OCI-LY7 (cell line): Measurements from ENCODE around the gene DDAH1. TPM values are rescaled to one million over a fixed set of nuclear protein-coding genes. Genes with fewer than 3 reads are reported as not detected.
A peak's percentile ranks its signal among the peaks of the same experiment; 100 is the strongest.

ENCODE experiments used
- BruUV-seq: library from RNA; stranded (reverse); fragments of 400-500 nt; replicated peaks from 2 replicates; lab custom pipeline; 2021; lab: Mats Ljungman, UMichigan
- CTCF ChIA-PET: fragments of 300-600 bp; sonication (Branson Sonifier 250); formaldehyde crosslinking; loops from one replicate; lab custom pipeline; 2022; ENCODE audit warnings: antibody characterized with exemption; ENCODE audit not compliant: unreplicated experiment; lab: Charles Lee
- POLR2A ChIA-PET: fragments of 300-600 bp; sonication (Branson Sonifier 250); formaldehyde crosslinking; loops from one replicate; lab custom pipeline; 2022; ENCODE audit warnings: antibody characterized with exemption; lab: Charles Lee
- DNase-seq: peaks from one replicate; pipeline ENCODE4 v3.0.0-alpha.2; 2015; ENCODE audit warnings: low spot score
- H2AFZ ChIP-seq: fragments of 200-600 bp; sonication (generic), shearing (Covaris generic); 2 replicates; pipeline ENCODE4 v1.6.1; 2014; ENCODE audit warnings: mild to moderate bottlenecking, antibody characterized with exemption, low read length, moderate library complexity
- H3K27ac ChIP-seq: fragments of 200-600 bp; sonication (generic); 2 replicates; pipeline ENCODE4 v1.5.1; 2014; ENCODE audit warnings: mixed run types, low read depth, mild to moderate bottlenecking, moderate library complexity, low read length, inconsistent platforms; ENCODE audit not compliant: poor library complexity, severe bottlenecking
- H3K36me3 ChIP-seq: fragments of 200-600 bp; sonication (generic); 2 replicates; pipeline ENCODE4 v1.6.1; 2014; ENCODE audit warnings: mild to moderate bottlenecking, antibody characterized with exemption, low read length, moderate library complexity, mixed read lengths; ENCODE audit not compliant: insufficient read depth
- H3K4me1 ChIP-seq: fragments of 200-600 bp; sonication (generic); 2 replicates; pipeline ENCODE4 v1.5.1; 2014; ENCODE audit warnings: mild to moderate bottlenecking, low read length; ENCODE audit not compliant: insufficient read depth, poor library complexity, severe bottlenecking
- H3K4me2 ChIP-seq: fragments of 200-600 bp; sonication (generic); 2 replicates; pipeline ENCODE4 v1.6.1; 2014; ENCODE audit warnings: mild to moderate bottlenecking, low read length
- H3K4me3 ChIP-seq: fragments of 200-600 bp; sonication (generic); 2 replicates; pipeline ENCODE4 v1.5.1; 2014; ENCODE audit warnings: mild to moderate bottlenecking, low read depth, low read length; ENCODE audit not compliant: poor library complexity, severe bottlenecking
- H3K79me2 ChIP-seq: fragments of 200-600 bp; sonication (generic); 2 replicates; pipeline ENCODE4 v1.6.1; 2016; ENCODE audit warnings: low read depth, mild to moderate bottlenecking, low read length, moderate library complexity, mixed read lengths; ENCODE audit not compliant: insufficient read depth
- H3K9me2 ChIP-seq: fragments of 200-600 bp; sonication (generic); 2 replicates; pipeline ENCODE4 v1.6.1; 2016; ENCODE audit warnings: mild to moderate bottlenecking, low read length, mixed read lengths; ENCODE audit not compliant: insufficient read depth
- H3K9me3 ChIP-seq: fragments of 200-600 bp; sonication (generic); 2 replicates; pipeline ENCODE4 v1.6.1; 2014; ENCODE audit warnings: mild to moderate bottlenecking, mixed run types, low read length, mixed read lengths
- H4K20me1 ChIP-seq: fragments of 200-600 bp; sonication (generic); 2 replicates; pipeline ENCODE4 v1.6.1; 2014; ENCODE audit warnings: mild to moderate bottlenecking, antibody characterized with exemption, low read length, moderate library complexity, mixed read lengths; ENCODE audit not compliant: insufficient read depth
- CTCF ChIP-seq: fragments of 200-600 bp; sonication (generic); conservative IDR thresholded peaks from 2 replicates; pipeline ENCODE4 v1.5.1; 2014; ENCODE audit warnings: mild to moderate bottlenecking, antibody characterized with exemption, low read length, moderate library complexity, mixed read lengths
- EZH2phosphoT487 ChIP-seq: fragments of 200-600 bp; sonication (generic); IDR thresholded peaks from 2 replicates; pipeline ENCODE4 v1.6.1; 2018; ENCODE audit warnings: low read depth, borderline replicate concordance, mild to moderate bottlenecking, mixed run types, antibody characterized with exemption, low read length, moderate library complexity, mixed read lengths
- intact Hi-C: fragments of 100-400 bp; cut with micrococcal nuclease; formaldehyde crosslinking; loops from one replicate; pipeline ENCODE4 v1.10.0; 2022; ENCODE audit not compliant: unreplicated experiment
- total RNA-seq, 2 experiments: library from RNA; depleted of rRNA in 1 of 2; stranded (reverse); fragments of >200 nt in 1 of 2; shearing (Covaris generic) in 1 of 2; gene quantifications; 2 replicates each; pipeline ENCODE4 v1.2.3, GENCODE V29; 2014 to 2022

DDAH1 gene
- total RNA-seq, 2 experiments from 2014 or later = not detected

DNA sequence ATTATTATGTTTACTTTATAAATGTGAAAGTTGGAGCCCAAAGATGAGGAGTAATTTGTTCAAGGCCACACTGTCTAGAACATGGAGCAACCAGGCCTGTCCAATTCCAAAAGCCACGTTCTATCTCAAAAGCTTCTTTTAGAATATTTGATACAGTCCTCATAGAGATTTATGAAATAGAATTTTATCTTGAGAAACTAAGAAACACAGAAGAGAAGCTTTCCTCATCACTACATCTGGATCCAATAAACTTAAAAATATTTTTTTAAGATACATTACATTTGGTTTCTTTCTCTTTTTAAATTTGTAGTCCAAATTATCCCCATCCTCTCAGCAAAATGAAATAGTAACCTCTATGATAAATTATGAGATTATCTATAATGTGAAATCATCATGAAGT is 58.9 kb downstream of the DDAH1 start:
- Histone ChIP-seq H3K4me2 (no peak overlapping the region), H2AFZ (no peak overlapping the region), H3K9me2 (no peaks in the 10 kb centered on the region), H3K9me3 (no peaks in the 10 kb centered on the region), H4K20me1 (no peaks in the 10 kb centered on the region), H3K79me2 (no peaks in the 10 kb centered on the region), H3K4me3 (no peak overlapping the region), H3K27ac (no peak overlapping the region), H3K36me3 (no peaks in the 10 kb centered on the region), H3K4me1 (no peaks in the 10 kb centered on the region)
- BruUV-seq = no TSS peak
- TF ChIP-seq EZH2phosphoT487 = no peak
- POLR2A ChIA-PET = interaction anchor here (1.2 kb wide), 1 partner anchor 9 kb away, joined by 3 read pairs; no protein-coding TSS in a partner anchor
- DNase-seq = no peak
- intact Hi-C loops = no loop called here
- CTCF ChIA-PET = no interaction called here

DNA sequence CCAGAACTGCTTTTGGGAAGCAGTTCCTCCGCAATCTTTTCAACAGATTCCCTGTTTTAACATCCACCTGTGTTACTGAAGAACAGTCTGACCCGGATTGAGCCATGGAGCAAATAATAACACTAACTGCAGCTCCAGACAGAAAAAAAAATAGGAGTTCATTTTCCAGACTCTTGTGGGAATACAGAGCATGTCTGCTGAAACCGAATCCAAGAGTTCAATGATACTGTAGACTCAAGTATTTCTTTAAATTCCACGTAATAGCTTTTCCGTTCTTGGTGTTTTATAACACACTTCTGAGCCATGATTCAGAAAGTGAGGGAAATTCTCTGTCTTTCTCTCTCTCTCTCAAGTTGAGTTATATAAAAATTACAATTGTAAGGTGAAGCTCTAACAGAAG is 60.6 kb downstream of the DDAH1 start:
- Histone ChIP-seq H3K9me2 (no peaks in the 10 kb centered on the region), H3K27ac (no peak overlapping the region), H3K9me3 (no peaks in the 10 kb centered on the region), H3K79me2 (no peaks in the 10 kb centered on the region), H2AFZ (no peak overlapping the region), H3K36me3 (no peaks in the 10 kb centered on the region), H3K4me3 (no peak overlapping the region), H3K4me1 (no peaks in the 10 kb centered on the region), H3K4me2 (no peak overlapping the region), H4K20me1 (no peaks in the 10 kb centered on the region)
- no TSS peak for BruUV-seq
- intact Hi-C loops = no loop called here
- DNase-seq = no peak
- ChIA-PET CTCF (no interaction called here), POLR2A (interaction anchor here (0.5 kb wide), 1 partner anchor 54 kb away, joined by 4 read pairs; no protein-coding TSS in a partner anchor)
- TF ChIP-seq EZH2phosphoT487 = no peak
- TF ChIP-seq CTCF = no peak

- no peak for DNase-seq
- intact Hi-C loops = no loop called here
- Histone ChIP-seq H3K79me2 (no peaks in the 10 kb centered on the region), H3K4me3 (no peak overlapping the region), H3K36me3 (no peaks in the 10 kb centered on the region), H3K9me3 (no peaks in the 10 kb centered on the region), H3K4me2 (no peak overlapping the region), H3K4me1 (no peaks in the 10 kb centered on the region), H3K27ac (no peak overlapping the region), H3K9me2 (no peaks in the 10 kb centered on the region), H2AFZ (no peak overlapping the region), H4K20me1 (no peaks in the 10 kb centered on the region)
- TF ChIP-seq EZH2phosphoT487 = no peak
- peak; percentile 26; the same call in 1 of the 2 replicates for TF ChIP-seq CTCF
- ChIA-PET CTCF (no interaction called here), POLR2A (no interaction called here)
- no TSS peak for BruUV-seq
Observed at GRCh38 chr1:85398391-85399064, 66.4 kb downstream of the DDAH1 start.
